ENCODE measurements around the gene RMND1. TPM values are rescaled to one million over a fixed set of nuclear protein-coding genes. Genes with fewer than 3 reads are reported as not detected.
A peak's percentile ranks its signal among the peaks of the same experiment; 100 is the strongest.

RMND1 gene
- total and polyA plus RNA-seq, 9 of the 15 experiments (the other 6 are each of a cell fraction or from before 2014, with no cell fraction given) = 26.9 to 47.8 (median 36.2) TPM

- TF ChIP-seq ZBTB49 (CRISPR knock-in tag; IDR thresholded peaks at IDR 0.05; ENCODE audit: borderline replicate concordance) (no peak), PTRF (tag; IDR thresholded peaks at IDR 0.05) (no peak), NFE2L1 (tag; IDR thresholded peaks at IDR 0.05; ENCODE audit: borderline replicate concordance, low read depth) (no peak), HNRNPL (IDR thresholded peaks at IDR 0.05; ENCODE audit: low read depth, low read length) (no peak), ESRRA (IDR thresholded peaks at IDR 0.05; ENCODE audit: borderline replicate concordance, low read depth) (no peak), MTA3 (IDR thresholded peaks at IDR 0.05; ENCODE audit: borderline replicate concordance) (peak; percentile 47; the same call in 1 of the 2 replicates), MITF (IDR thresholded peaks at IDR 0.05) (no peak), FOXP1 (CRISPR knock-in tag; IDR thresholded peaks at IDR 0.05) (peak; percentile 19; the same call in 1 of the 2 replicates), POLR2AphosphoS2 (IDR thresholded peaks at IDR 0.05; ENCODE audit: low read length) (no peak), ZNF696 (CRISPR knock-in tag; conservative IDR thresholded peaks at IDR 0.05) (no peak), MYC (IDR thresholded peaks at IDR 0.05; ENCODE audit: low read depth, low read length) (no peak), MYC (CRISPR knock-in tag; IDR thresholded peaks at IDR 0.05; ENCODE audit: borderline replicate concordance, low read depth) (no peak), ETS2 (tag; IDR thresholded peaks at IDR 0.05; ENCODE audit: borderline replicate concordance, poor library complexity, severe bottlenecking) (no peak), MECOM (CRISPR knock-in tag; IDR thresholded peaks at IDR 0.05) (no peak), HNRNPH1 (optimal IDR thresholded peaks at IDR 0.05; ENCODE audit: low read depth, low read length) (no peak), MCM7 (IDR thresholded peaks at IDR 0.05) (no peak), HDAC2 (IDR thresholded peaks at IDR 0.05) (no peak), NCOR1 (IDR thresholded peaks at IDR 0.05) (no peak)
- TF ChIP-seq, protein P1, sequence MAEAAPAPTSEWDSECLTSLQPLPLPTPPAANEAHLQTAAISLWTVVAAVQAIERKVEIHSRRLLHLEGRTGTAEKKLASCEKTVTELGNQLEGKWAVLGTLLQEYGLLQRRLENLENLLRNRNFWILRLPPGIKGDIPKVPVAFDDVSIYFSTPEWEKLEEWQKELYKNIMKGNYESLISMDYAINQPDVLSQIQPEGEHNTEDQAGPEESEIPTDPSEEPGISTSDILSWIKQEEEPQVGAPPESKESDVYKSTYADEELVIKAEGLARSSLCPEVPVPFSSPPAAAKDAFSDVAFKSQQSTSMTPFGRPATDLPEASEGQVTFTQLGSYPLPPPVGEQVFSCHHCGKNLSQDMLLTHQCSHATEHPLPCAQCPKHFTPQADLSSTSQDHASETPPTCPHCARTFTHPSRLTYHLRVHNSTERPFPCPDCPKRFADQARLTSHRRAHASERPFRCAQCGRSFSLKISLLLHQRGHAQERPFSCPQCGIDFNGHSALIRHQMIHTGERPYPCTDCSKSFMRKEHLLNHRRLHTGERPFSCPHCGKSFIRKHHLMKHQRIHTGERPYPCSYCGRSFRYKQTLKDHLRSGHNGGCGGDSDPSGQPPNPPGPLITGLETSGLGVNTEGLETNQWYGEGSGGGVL (CRISPR knock-in tag; IDR thresholded peaks at IDR 0.05) = no peak
- TF ChIP-seq, protein P2, sequence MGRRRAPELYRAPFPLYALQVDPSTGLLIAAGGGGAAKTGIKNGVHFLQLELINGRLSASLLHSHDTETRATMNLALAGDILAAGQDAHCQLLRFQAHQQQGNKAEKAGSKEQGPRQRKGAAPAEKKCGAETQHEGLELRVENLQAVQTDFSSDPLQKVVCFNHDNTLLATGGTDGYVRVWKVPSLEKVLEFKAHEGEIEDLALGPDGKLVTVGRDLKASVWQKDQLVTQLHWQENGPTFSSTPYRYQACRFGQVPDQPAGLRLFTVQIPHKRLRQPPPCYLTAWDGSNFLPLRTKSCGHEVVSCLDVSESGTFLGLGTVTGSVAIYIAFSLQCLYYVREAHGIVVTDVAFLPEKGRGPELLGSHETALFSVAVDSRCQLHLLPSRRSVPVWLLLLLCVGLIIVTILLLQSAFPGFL (CRISPR knock-in tag; IDR thresholded peaks at IDR 0.05) = no peak
- TF ChIP-seq, protein P3, sequence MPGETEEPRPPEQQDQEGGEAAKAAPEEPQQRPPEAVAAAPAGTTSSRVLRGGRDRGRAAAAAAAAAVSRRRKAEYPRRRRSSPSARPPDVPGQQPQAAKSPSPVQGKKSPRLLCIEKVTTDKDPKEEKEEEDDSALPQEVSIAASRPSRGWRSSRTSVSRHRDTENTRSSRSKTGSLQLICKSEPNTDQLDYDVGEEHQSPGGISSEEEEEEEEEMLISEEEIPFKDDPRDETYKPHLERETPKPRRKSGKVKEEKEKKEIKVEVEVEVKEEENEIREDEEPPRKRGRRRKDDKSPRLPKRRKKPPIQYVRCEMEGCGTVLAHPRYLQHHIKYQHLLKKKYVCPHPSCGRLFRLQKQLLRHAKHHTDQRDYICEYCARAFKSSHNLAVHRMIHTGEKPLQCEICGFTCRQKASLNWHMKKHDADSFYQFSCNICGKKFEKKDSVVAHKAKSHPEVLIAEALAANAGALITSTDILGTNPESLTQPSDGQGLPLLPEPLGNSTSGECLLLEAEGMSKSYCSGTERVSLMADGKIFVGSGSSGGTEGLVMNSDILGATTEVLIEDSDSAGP (CRISPR knock-in tag; IDR thresholded peaks at IDR 0.05) = no peak
Observed at GRCh38 chr6:151390851-151391470, 61.0 kb downstream of the RMND1 start (continued).

Data from K562 (cell line).